NT2/D1 (cell line): ENCODE results near the gene SH3PXD2A.

Experiments used
- SUZ12 ChIP-seq: IDR thresholded peaks from 2 replicates; pipeline ENCODE4 v1.6.1; 2011; ENCODE audit not compliant: insufficient read length, insufficient read depth; ENCODE audit errors: extremely low read depth
- YY1 ChIP-seq: IDR thresholded peaks from 2 replicates; pipeline ENCODE4 v1.6.1; 2011; ENCODE audit not compliant: insufficient read length, insufficient read depth
- ZNF274 ChIP-seq: IDR thresholded peaks from 2 replicates; pipeline ENCODE4 v1.6.1; 2011; ENCODE audit warnings: mild to moderate bottlenecking, low read depth, low read length

DNA sequence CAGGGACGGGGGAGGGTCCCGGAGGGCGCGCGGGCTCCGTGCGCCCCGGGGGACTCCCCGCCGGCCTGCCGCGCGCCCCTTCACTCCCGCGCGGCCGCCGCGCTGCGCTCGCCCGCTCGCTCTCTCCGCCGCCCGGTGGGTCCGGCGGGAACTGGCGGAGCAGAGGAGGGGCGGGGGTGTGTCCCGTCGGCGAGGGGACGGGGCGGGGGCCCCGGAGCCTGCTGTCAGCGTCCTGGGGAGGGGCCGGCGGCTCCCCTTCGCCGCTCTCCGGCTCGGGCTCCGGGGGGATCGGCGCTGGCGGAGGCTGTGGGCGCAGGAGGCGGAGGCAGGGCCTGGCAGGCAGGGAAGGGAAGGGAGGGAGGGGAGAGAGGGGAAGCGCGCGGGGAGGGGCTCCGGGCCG, at the start of gene SH3PXD2A:
- TF ChIP-seq YY1 (no peak), ZNF274 (no peak), SUZ12 (no peak)
